ENCODE results near the gene L3MBTL3. TPM values are rescaled to one million over a fixed set of nuclear protein-coding genes. Genes with fewer than 3 reads are reported as not detected.

L3MBTL3 gene
- total RNA-seq, 1 experiment from 2014 or later: 3.1 TPM

GRCh38 chr6:130111031-130111430 is 92.7 kb downstream of the L3MBTL3 start:
- POLR2A ChIA-PET (ENCODE audit: unreplicated experiment): no interaction called here
- H3F3A ChIP-seq (ENCODE audit: low read length, unreplicated experiment): no peaks in the 10 kb centered on the region
- H4K20me1 ChIP-seq (ENCODE audit: low read length): no peaks in the 10 kb centered on the region
- H3K9me2 ChIP-seq (replicated peaks; ENCODE audit: low read length): no peaks in the 10 kb centered on the region
- ATAC-seq: no peak
- H3K4me2 ChIP-seq (ENCODE audit: low read length): no peak overlapping the region
- intact Hi-C loops (cut with micrococcal nuclease): no loop called here
- no TSS peak for BruUV-seq (replicated peaks)
- CTCF ChIA-PET: no interaction called here
- no peak for DNase-seq
- H3K79me2 ChIP-seq (ENCODE audit: low read length): no peaks in the 10 kb centered on the region
- no peak overlapping the region for H3K4me3 ChIP-seq (ENCODE audit: low read length)
- no peak for TF ChIP-seq EZH2 (IDR thresholded peaks at IDR 0.05; ENCODE audit: low read length, unreplicated experiment)
- no peak for TF ChIP-seq CTCF (conservative IDR thresholded peaks at IDR 0.05; ENCODE audit: low read depth, low read length)
- TF ChIP-seq EZH2phosphoT487 (IDR thresholded peaks at IDR 0.05; ENCODE audit: borderline replicate concordance, low read length): no peak
- no peak overlapping the region for H3K27ac ChIP-seq (ENCODE audit: low read length)
- H3K27me3 ChIP-seq (ENCODE audit: low read length): no peaks in the 10 kb centered on the region
- no peak overlapping the region for H2AFZ ChIP-seq (ENCODE audit: low read length)
- no peaks in the 10 kb centered on the region for H3K9me3 ChIP-seq (ENCODE audit: low read length)
- no peak overlapping the region for H3K9ac ChIP-seq (ENCODE audit: low read length)
- no peaks in the 10 kb centered on the region for H3K4me1 ChIP-seq (ENCODE audit: insufficient read depth, low read length)
- no peaks in the 10 kb centered on the region for H3K36me3 ChIP-seq (ENCODE audit: low read depth, low read length)

GRCh38 chr6:130113201-130113710 is 94.9 kb downstream of the L3MBTL3 start:
- no peak for ATAC-seq
- Histone ChIP-seq H3K4me1 (ENCODE audit: insufficient read depth, low read length) (no peaks in the 10 kb centered on the region), H3K27me3 (ENCODE audit: low read length) (no peaks in the 10 kb centered on the region), H3K27ac (ENCODE audit: low read length) (no peak overlapping the region), H3F3A (ENCODE audit: low read length, unreplicated experiment) (no peaks in the 10 kb centered on the region), H3K9me2 (replicated peaks; ENCODE audit: low read length) (no peaks in the 10 kb centered on the region), H3K4me2 (ENCODE audit: low read length) (no peak overlapping the region), H3K9ac (ENCODE audit: low read length) (no peak overlapping the region), H2AFZ (ENCODE audit: low read length) (no peak overlapping the region), H3K9me3 (ENCODE audit: low read length) (no peaks in the 10 kb centered on the region), H3K36me3 (ENCODE audit: low read depth, low read length) (no peaks in the 10 kb centered on the region), H3K4me3 (ENCODE audit: low read length) (no peak overlapping the region), H3K79me2 (ENCODE audit: low read length) (no peaks in the 10 kb centered on the region), H4K20me1 (ENCODE audit: low read length) (no peaks in the 10 kb centered on the region)
- POLR2A ChIA-PET (ENCODE audit: unreplicated experiment): no interaction called here
- no peak for TF ChIP-seq EZH2 (IDR thresholded peaks at IDR 0.05; ENCODE audit: low read length, unreplicated experiment)
- CTCF ChIA-PET: no interaction called here
- no TSS peak for BruUV-seq (replicated peaks)
- DNase-seq: no peak
- intact Hi-C loops (cut with micrococcal nuclease): no loop called here

- ATAC-seq: no peak
- BruUV-seq (replicated peaks): no TSS peak
- TF ChIP-seq EZH2 (IDR thresholded peaks at IDR 0.05; ENCODE audit: low read length, unreplicated experiment): no peak
- no peak for TF ChIP-seq EZH2phosphoT487 (IDR thresholded peaks at IDR 0.05; ENCODE audit: borderline replicate concordance, low read length)
- TF ChIP-seq CTCF (conservative IDR thresholded peaks at IDR 0.05; ENCODE audit: low read depth, low read length): no peak
Measured at GRCh38 chr6:130115036-130115435, 96.7 kb downstream of the L3MBTL3 start.

More at GRCh38 chr6:130115036-130115435, 96.7 kb downstream of the L3MBTL3 start:
- ChIA-PET POLR2A (ENCODE audit: unreplicated experiment) (no interaction called here), CTCF (no interaction called here)
- H3K4me2 ChIP-seq (ENCODE audit: low read length): no peak overlapping the region
- no peak overlapping the region for H2AFZ ChIP-seq (ENCODE audit: low read length)
- no peaks in the 10 kb centered on the region for H3K79me2 ChIP-seq (ENCODE audit: low read length)
- H3K9ac ChIP-seq (ENCODE audit: low read length): no peak overlapping the region
- no peaks in the 10 kb centered on the region for H3K36me3 ChIP-seq (ENCODE audit: low read depth, low read length)
- no peaks in the 10 kb centered on the region for H4K20me1 ChIP-seq (ENCODE audit: low read length)
- H3K9me2 ChIP-seq (replicated peaks; ENCODE audit: low read length): no peaks in the 10 kb centered on the region
- no peak for DNase-seq
- H3F3A ChIP-seq (ENCODE audit: low read length, unreplicated experiment): no peaks in the 10 kb centered on the region
- H3K27ac ChIP-seq (ENCODE audit: low read length): no peak overlapping the region
- intact Hi-C loops (cut with micrococcal nuclease): no loop called here
- H3K4me1 ChIP-seq (ENCODE audit: insufficient read depth, low read length): no peaks in the 10 kb centered on the region
- H3K9me3 ChIP-seq (ENCODE audit: low read length): no peaks in the 10 kb centered on the region
- H3K4me3 ChIP-seq (ENCODE audit: low read length): no peak overlapping the region
- H3K27me3 ChIP-seq (ENCODE audit: low read length): no peaks in the 10 kb centered on the region
